ENCODE results near the gene KLB.

DNA sequence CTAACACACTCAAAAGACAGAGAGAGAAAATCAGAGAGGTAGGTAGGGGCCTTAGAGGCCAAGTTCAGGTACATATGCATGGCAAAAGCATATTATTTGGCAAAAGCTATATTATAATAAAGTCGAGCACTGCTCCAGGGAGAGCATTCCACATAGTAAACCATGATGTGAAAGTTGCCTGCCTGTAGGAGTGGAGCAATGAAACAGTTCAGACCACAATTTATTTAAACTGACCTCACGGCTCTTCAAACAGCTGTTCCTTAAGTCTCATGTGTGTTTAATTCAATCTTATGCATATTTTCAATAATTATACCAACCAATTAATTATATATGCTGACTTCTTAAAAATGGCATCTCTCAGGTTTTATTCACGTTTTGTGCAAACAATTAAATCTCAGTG is 43.9 kb upstream of the KLB start:
- TF ChIP-seq, protein P1, sequence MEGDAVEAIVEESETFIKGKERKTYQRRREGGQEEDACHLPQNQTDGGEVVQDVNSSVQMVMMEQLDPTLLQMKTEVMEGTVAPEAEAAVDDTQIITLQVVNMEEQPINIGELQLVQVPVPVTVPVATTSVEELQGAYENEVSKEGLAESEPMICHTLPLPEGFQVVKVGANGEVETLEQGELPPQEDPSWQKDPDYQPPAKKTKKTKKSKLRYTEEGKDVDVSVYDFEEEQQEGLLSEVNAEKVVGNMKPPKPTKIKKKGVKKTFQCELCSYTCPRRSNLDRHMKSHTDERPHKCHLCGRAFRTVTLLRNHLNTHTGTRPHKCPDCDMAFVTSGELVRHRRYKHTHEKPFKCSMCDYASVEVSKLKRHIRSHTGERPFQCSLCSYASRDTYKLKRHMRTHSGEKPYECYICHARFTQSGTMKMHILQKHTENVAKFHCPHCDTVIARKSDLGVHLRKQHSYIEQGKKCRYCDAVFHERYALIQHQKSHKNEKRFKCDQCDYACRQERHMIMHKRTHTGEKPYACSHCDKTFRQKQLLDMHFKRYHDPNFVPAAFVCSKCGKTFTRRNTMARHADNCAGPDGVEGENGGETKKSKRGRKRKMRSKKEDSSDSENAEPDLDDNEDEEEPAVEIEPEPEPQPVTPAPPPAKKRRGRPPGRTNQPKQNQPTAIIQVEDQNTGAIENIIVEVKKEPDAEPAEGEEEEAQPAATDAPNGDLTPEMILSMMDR (conservative IDR thresholded peaks at IDR 0.05), result no peak
- TF ChIP-seq ZFX (IDR thresholded peaks at IDR 0.05), result no peak
